HG02571 (cell line): ENCODE results near the gene TPH1.
"Not testable (repeated sequence)": the region's sequence is repeated elsewhere in the genome, so short reads cannot be mapped to it uniquely, and the experiment has no call there.

ENCODE experiments used
- ATAC-seq: cut with Tn5 transposase; IDR thresholded peaks from one replicate; pipeline ENCODE4 v1.9.1; 2021; ENCODE audit warnings: mild to moderate bottlenecking, moderate library complexity; ENCODE audit not compliant: unreplicated experiment

TPH1 gene

GRCh38 chr11:18022419-18022818 lies 23.6 kb downstream of the TPH1 start:
- no peak for ATAC-seq

GRCh38 chr11:18019650-18020049 lies 26.4 kb downstream of the TPH1 start:
- no peak for ATAC-seq

- no peak for ATAC-seq
Observed at GRCh38 chr11:18016789-18017188, 29.3 kb downstream of the TPH1 start.

- ATAC-seq = no peak
Observed at GRCh38 chr11:18014876-18015275, 31.2 kb downstream of the TPH1 start.

GRCh38 chr11:18013790-18014507 lies 32.1 kb downstream of the TPH1 start:
- no peak for ATAC-seq

GRCh38 chr11:18012906-18013781 lies 32.9 kb downstream of the TPH1 start, which contains the start of gene SERGEF:
TSS of gene SERGEF (minus strand) at chr11:18013047. CDS start at chr11:18013010, 37 bp downstream.
- peak; percentile 94 for ATAC-seq

GRCh38 chr11:18012122-18012905 lies 33.8 kb downstream of the TPH1 start:
- peak; percentile 1 for ATAC-seq

- ATAC-seq = no peak
Observed at GRCh38 chr11:18011633-18012032, 34.4 kb downstream of the TPH1 start.

- ATAC-seq = no peak
Observed at GRCh38 chr11:18010977-18011586, 35.0 kb downstream of the TPH1 start.

GRCh38 chr11:18010121-18010670 lies 35.9 kb downstream of the TPH1 start:
- ATAC-seq = no peak

GRCh38 chr11:18005376-18006129 lies 40.5 kb downstream of the TPH1 start:
- no peak for ATAC-seq

- no peak for ATAC-seq
Observed at GRCh38 chr11:18001191-18001590, 44.9 kb downstream of the TPH1 start.

GRCh38 chr11:18000760-18001159 lies 45.3 kb downstream of the TPH1 start:
- no peak for ATAC-seq

GRCh38 chr11:18000128-18000527 lies 45.9 kb downstream of the TPH1 start:
- not testable (repeated sequence) for ATAC-seq
